H1 (cell line): Measurements from ENCODE around the gene RUBCN. TPM values are rescaled to one million over a fixed set of nuclear protein-coding genes. Genes with fewer than 3 reads are reported as not detected.

Experiments used
- CTCF ChIA-PET: fragments of 300-600 bp; sonication (Branson Sonifier 250); formaldehyde crosslinking; loops from one replicate; lab custom pipeline; 2021; ENCODE audit not compliant: partially characterized antibody; lab: Charles Lee
- POLR2A ChIA-PET: fragments of 300-600 bp; sonication (Branson Sonifier 250); formaldehyde crosslinking; loops from one replicate; lab custom pipeline; 2021; ENCODE audit warnings: inconsistent platforms; ENCODE audit not compliant: partially characterized antibody; lab: Charles Lee
- DNase-seq, 2 experiments: peaks; one replicate each; pipeline versions ENCODE4 v3.0.0 to v3.0.0-alpha.2; 2010 to 2022; ENCODE audit warnings: low spot score in 2 of 2, low read depth in 1 of 2, mixed read lengths in 1 of 2
- FAIRE-seq: peaks from 2 replicates; lab custom pipeline; 2011; peaks lifted over from hg19 to GRCh38; lab: Jason Lieb, UNC
- H2AFZ ChIP-seq: 2 replicates; pipeline ENCODE4 v1.8.1; 2012; ENCODE audit warnings: low read length, inconsistent platforms
- H2AK5ac ChIP-seq: 2 replicates; pipeline ENCODE4 v1.6.1; 2013; ENCODE audit warnings: low read depth, low read length
- H2BK120ac ChIP-seq: replicated peaks from 2 replicates; pipeline ENCODE3; 2013; ENCODE audit warnings: low read depth, low read length, inconsistent platforms
- H2BK12ac ChIP-seq: 2 replicates; pipeline ENCODE4 v1.6.1; 2013; ENCODE audit warnings: low read depth, low read length
- H2BK15ac ChIP-seq: 2 replicates; pipeline ENCODE4 v1.6.1; 2013; ENCODE audit warnings: low read length
- H2BK20ac ChIP-seq: 2 replicates; pipeline ENCODE4 v1.6.1; 2013; ENCODE audit warnings: low read length
- H2BK5ac ChIP-seq: 2 replicates; pipeline ENCODE4 v1.6.1; 2013; ENCODE audit warnings: low read depth, low read length
- H3K14ac ChIP-seq: 2 replicates; pipeline ENCODE4 v1.6.1; 2013; ENCODE audit warnings: inconsistent platforms; ENCODE audit not compliant: insufficient read length
- H3K18ac ChIP-seq: 2 replicates; pipeline ENCODE4 v1.6.1; 2013; ENCODE audit warnings: low read length; ENCODE audit errors: extremely low read depth
- H3K23ac ChIP-seq: 2 replicates; pipeline ENCODE4 v1.6.1; 2013; ENCODE audit warnings: inconsistent platforms; ENCODE audit not compliant: insufficient read length
- H3K23me2 ChIP-seq: 2 replicates; pipeline ENCODE4 v1.6.1; 2013; ENCODE audit warnings: low read depth, low read length
- H3K27ac ChIP-seq: 2 replicates; pipeline ENCODE4 v1.6.1; 2011; ENCODE audit warnings: low read depth, low read length, inconsistent platforms
- H3K27me3 ChIP-seq, 4 experiments: replicated peaks in 1 of 4; 1 replicate in 1 of 4; 2 replicates in 3 of 4; pipeline versions ENCODE4 v1.6.1 to v1.8.1; 2011 to 2013; ENCODE audit warnings: low read length in 3 of 4, mild to moderate bottlenecking in 3 of 4, inconsistent platforms in 2 of 4, mixed read lengths in 2 of 4, moderate library complexity in 1 of 4; ENCODE audit not compliant: control insufficient read depth in 3 of 4, insufficient read depth in 3 of 4; ENCODE audit errors: extremely low read depth in 1 of 4
- H3K36me3 ChIP-seq, 4 experiments: 2 replicates each; pipeline versions ENCODE4 v1.6.1 to v1.8.1; 2011 to 2013; ENCODE audit warnings: mild to moderate bottlenecking in 4 of 4, low read length in 3 of 4, moderate library complexity in 2 of 4, control low read depth in 1 of 4, inconsistent platforms in 1 of 4; ENCODE audit not compliant: insufficient read depth in 4 of 4, control insufficient read depth in 2 of 4
- H3K4ac ChIP-seq: replicated peaks from 2 replicates; pipeline ENCODE3; 2013; ENCODE audit warnings: low read length, low read depth, mixed read lengths, inconsistent platforms; ENCODE audit not compliant: insufficient read length
- H3K4me1 ChIP-seq, 4 experiments: replicated peaks in 1 of 4; 1 replicate in 1 of 4; 2 replicates in 3 of 4; pipeline versions ENCODE4 v1.6.1 to v1.8.1; 2011 to 2013; ENCODE audit warnings: low read length in 3 of 4, inconsistent platforms in 2 of 4, mixed read lengths in 1 of 4; ENCODE audit not compliant: insufficient read depth in 4 of 4, control insufficient read depth in 3 of 4
- H3K4me2 ChIP-seq, 2 experiments: 2 replicates each; pipeline versions ENCODE4 v1.6.1 to v1.8.1; 2011 to 2013; ENCODE audit warnings: low read depth in 2 of 2, low read length in 2 of 2, control low read depth in 1 of 2, inconsistent platforms in 1 of 2, mild to moderate bottlenecking in 1 of 2; ENCODE audit not compliant: insufficient read depth in 1 of 2
- H3K4me3 ChIP-seq, 4 experiments: fragments of 200-600, 300-600 bp in 1 of 4; sonication (generic), shearing (Covaris generic), sonication (Bioruptor Twin) in 1 of 4; 2 replicates each; pipeline versions ENCODE4 v1.5.1 to v1.8.1; 2011 to 2016; ENCODE audit warnings: low read length in 4 of 4, low read depth in 3 of 4, control low read depth in 2 of 4, inconsistent platforms in 2 of 4, mild to moderate bottlenecking in 2 of 4, mixed read lengths in 1 of 4, moderate library complexity in 1 of 4; ENCODE audit not compliant: insufficient read depth in 2 of 4; ENCODE audit errors: extremely low read depth in 1 of 4
- H3K56ac ChIP-seq: replicated peaks from 2 replicates; pipeline ENCODE3; 2013; ENCODE audit warnings: low read depth, mild to moderate bottlenecking, mixed read lengths, low read length, inconsistent platforms; ENCODE audit not compliant: insufficient read length
- H3K79me1 ChIP-seq: 2 replicates; pipeline ENCODE4 v1.6.1; 2013; ENCODE audit warnings: low read depth, low read length, control low read depth
- H3K79me2 ChIP-seq, 2 experiments: 2 replicates each; pipeline versions ENCODE4 v1.6.1 to v1.8.1; 2012 to 2013; ENCODE audit warnings: low read length in 2 of 2, mild to moderate bottlenecking in 2 of 2, inconsistent platforms in 1 of 2; ENCODE audit not compliant: insufficient read depth in 2 of 2, control insufficient read depth in 1 of 2
- H3K9ac ChIP-seq, 4 experiments: replicated peaks in 1 of 4; 1 replicate in 1 of 4; 2 replicates in 3 of 4; pipeline versions ENCODE4 v1.6.1 to v1.8.1; 2011 to 2013; ENCODE audit warnings: low read depth in 3 of 4, low read length in 3 of 4, control low read depth in 2 of 4, mild to moderate bottlenecking in 2 of 4, moderate library complexity in 2 of 4, inconsistent platforms in 1 of 4; ENCODE audit errors: extremely low read depth in 1 of 4
- H3K9me3 ChIP-seq, 2 experiments: 2 replicates each; pipeline versions ENCODE4 v1.6.1 to v1.8.1; 2012 to 2013; ENCODE audit warnings: mild to moderate bottlenecking in 2 of 2, moderate library complexity in 2 of 2, control low read depth in 1 of 2, inconsistent platforms in 1 of 2, low read depth in 1 of 2, low read length in 1 of 2, mixed read lengths in 1 of 2; ENCODE audit not compliant: insufficient read depth in 2 of 2
- H4K20me1 ChIP-seq, 2 experiments: replicated peaks in 1 of 2; 2 replicates each; pipeline versions ENCODE3 to v1.8.1; 2011 to 2013; ENCODE audit warnings: inconsistent platforms in 2 of 2, low read length in 2 of 2, mild to moderate bottlenecking in 1 of 2; ENCODE audit not compliant: insufficient read depth in 2 of 2, control insufficient read depth in 1 of 2
- H4K5ac ChIP-seq: 2 replicates; pipeline ENCODE4 v1.6.1; 2013; ENCODE audit warnings: low read length, low read depth, mixed read lengths, inconsistent platforms; ENCODE audit not compliant: insufficient read length
- H4K8ac ChIP-seq: 2 replicates; pipeline ENCODE4 v1.8.0; 2013; ENCODE audit warnings: mild to moderate bottlenecking, moderate library complexity, low read length, inconsistent platforms; ENCODE audit not compliant: insufficient read depth; ENCODE audit errors: extremely low read depth
- H4K91ac ChIP-seq: replicated peaks from 2 replicates; pipeline ENCODE3; 2013; ENCODE audit warnings: low read length, mixed read lengths, inconsistent platforms; ENCODE audit not compliant: insufficient read length
- CHD2 ChIP-seq: IDR thresholded peaks from 2 replicates; pipeline ENCODE4 v1.6.1; 2012; ENCODE audit warnings: low read length, improper control_type of control experiment
- RAD21 ChIP-seq, 2 experiments: IDR thresholded peaks in 1 of 2; conservative IDR thresholded peaks in 1 of 2; 2 replicates each; pipeline ENCODE4 v1.6.1; 2011; ENCODE audit warnings: low read depth in 2 of 2, low read length in 2 of 2, improper control_type of control experiment in 1 of 2, inconsistent platforms in 1 of 2, mild to moderate bottlenecking in 1 of 2, moderate library complexity in 1 of 2
- WGBS, 2 experiments: shearing (Covaris generic) in 1 of 2; methylation state at CpG; one replicate each; pipeline versions ENCODE4 v1.1.6 to v1.1.7; 2013 to 2015; ENCODE audit warnings: low lambda C conversion rate in 2 of 2, mixed read lengths in 2 of 2, inconsistent platforms in 1 of 2, low coverage in 1 of 2, missing lambda C conversion rate in 1 of 2; ENCODE audit not compliant: insufficient replicate concordance in 2 of 2, insufficient coverage in 1 of 2, insufficient read length in 1 of 2; ENCODE audit errors: extremely low coverage in 1 of 2, missing lambda C conversion rate in 1 of 2; 5-methylcytosine and 5-hydroxymethylcytosine counted together
- polyA plus RNA-seq, 7 experiments: library from polyadenylated mRNA; depleted of rRNA in 3 of 7; stranded (reverse) in 5 of 7; unstranded in 2 of 7; fragments of >200 nt in 5 of 7; fragments of 200-250 nt in 2 of 7; gene quantifications; 1 replicate in 5 of 7; 2 replicates in 1 of 7; 4 replicates in 1 of 7; pipeline versions ENCODE4 v1.2.1 to v1.2.3, GENCODE V29; 2011 to 2013; ENCODE audit warnings: missing spikeins in 2 of 7, mixed read lengths in 2 of 7
- total RNA-seq: library from RNA; stranded (reverse); fragmentation: NEBNext Ultra II Directional; extraction: Animal tissue kit (Norgen Biotek cat#: 25700); gene quantifications from 2 replicates; pipeline ENCODE4 v1.2.1, GENCODE V29; 2021
- TF ChIP-seq, protein P1 (sequence below), 3 experiments: IDR thresholded peaks; 1 replicate in 2 of 3; 2 replicates in 1 of 3; pipeline versions ENCODE4 v1.5.1 to v1.6.1; 2011; ENCODE audit warnings: low read length in 3 of 3, mild to moderate bottlenecking in 3 of 3, inconsistent platforms in 2 of 3, low read depth in 1 of 3, moderate library complexity in 1 of 3; ENCODE audit not compliant: insufficient read depth in 1 of 3; ENCODE audit errors: control extremely low read depth in 1 of 3
- TF ChIP-seq, protein P2 (sequence below): IDR thresholded peaks from 2 replicates; pipeline ENCODE4 v1.6.1; 2012; ENCODE audit warnings: inconsistent platforms

The RUBCN gene
- total and polyA plus RNA-seq, 2 of the 8 experiments (the other 6 are each of a cell fraction or from before 2014, with no cell fraction given): 9.3 to 21.9 TPM

GRCh38 chr3:197682713-197683112 lies 54.0 kb downstream of the RUBCN start:
- Histone ChIP-seq H3K56ac (no peak overlapping the region), H2AK5ac (no peak overlapping the region), H2BK120ac (no peak overlapping the region), H2BK20ac (no peak overlapping the region), H2BK5ac (no peak overlapping the region), H3K4me2 (no peak overlapping the region), H3K4ac (no peak overlapping the region), H2AFZ (no peak overlapping the region), H3K79me1 (0 out of 2 replicates have a peak, but pooled peaks cover 3% of the 10 kb centered on the region), H3K4me1 (no peaks in the 10 kb centered on the region; a peak in 1 of 7 replicates), H3K14ac (no peak overlapping the region), H4K8ac (no peak overlapping the region), H3K23me2 (no peaks in the 10 kb centered on the region), H3K18ac (no peak overlapping the region), H3K23ac (no peak overlapping the region), H3K4me3 (no peak overlapping the region), H4K91ac (no peak overlapping the region), H3K9ac (no peak overlapping the region), H2BK12ac (no peak overlapping the region), H4K20me1 (peaks cover 0 to 3% of the 10 kb centered on the region in 2 experiments), H3K79me2 (no peaks in the 10 kb centered on the region), H3K36me3 (peaks cover 0 to 24% (median 8%) of the 10 kb centered on the region in 4 experiments; a peak in 6 of 8 replicates), H2BK15ac (no peak overlapping the region), H4K5ac (no peak overlapping the region), H3K27me3 (no peaks in the 10 kb centered on the region), H3K9me3 (peaks cover 4 to 8% of the 10 kb centered on the region in 2 experiments; a peak in 2 of 4 replicates), H3K27ac (no peak overlapping the region)
- CTCF ChIA-PET: interaction anchor here (0.6 to 2.4 kb wide), 8 partner anchors 8 to 180 kb away, joined by 3 to 12 read pairs (median 3); no protein-coding TSS in a partner anchor
- FAIRE-seq: no peak
- no peak for TF ChIP-seq CHD2
- TF ChIP-seq, protein P1, sequence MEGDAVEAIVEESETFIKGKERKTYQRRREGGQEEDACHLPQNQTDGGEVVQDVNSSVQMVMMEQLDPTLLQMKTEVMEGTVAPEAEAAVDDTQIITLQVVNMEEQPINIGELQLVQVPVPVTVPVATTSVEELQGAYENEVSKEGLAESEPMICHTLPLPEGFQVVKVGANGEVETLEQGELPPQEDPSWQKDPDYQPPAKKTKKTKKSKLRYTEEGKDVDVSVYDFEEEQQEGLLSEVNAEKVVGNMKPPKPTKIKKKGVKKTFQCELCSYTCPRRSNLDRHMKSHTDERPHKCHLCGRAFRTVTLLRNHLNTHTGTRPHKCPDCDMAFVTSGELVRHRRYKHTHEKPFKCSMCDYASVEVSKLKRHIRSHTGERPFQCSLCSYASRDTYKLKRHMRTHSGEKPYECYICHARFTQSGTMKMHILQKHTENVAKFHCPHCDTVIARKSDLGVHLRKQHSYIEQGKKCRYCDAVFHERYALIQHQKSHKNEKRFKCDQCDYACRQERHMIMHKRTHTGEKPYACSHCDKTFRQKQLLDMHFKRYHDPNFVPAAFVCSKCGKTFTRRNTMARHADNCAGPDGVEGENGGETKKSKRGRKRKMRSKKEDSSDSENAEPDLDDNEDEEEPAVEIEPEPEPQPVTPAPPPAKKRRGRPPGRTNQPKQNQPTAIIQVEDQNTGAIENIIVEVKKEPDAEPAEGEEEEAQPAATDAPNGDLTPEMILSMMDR (IDR thresholded peaks at IDR 0.05; ENCODE audit: control extremely low read depth in 1 of 3, insufficient read depth in 1 of 3, low read depth in 1 of 3, low read length in 3 of 3): peak; percentile 2 to 12 (median 10); a peak in 2 of 4 replicates
- TF ChIP-seq, protein P2, sequence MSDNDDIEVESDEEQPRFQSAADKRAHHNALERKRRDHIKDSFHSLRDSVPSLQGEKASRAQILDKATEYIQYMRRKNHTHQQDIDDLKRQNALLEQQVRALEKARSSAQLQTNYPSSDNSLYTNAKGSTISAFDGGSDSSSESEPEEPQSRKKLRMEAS: no peak
- peak; percentile 54 to 55 for TF ChIP-seq RAD21 (IDR thresholded peaks at IDR 0.05 in 1 of 2, conservative IDR thresholded peaks at IDR 0.05 in 1 of 2; ENCODE audit: low read depth in 2 of 2, low read length in 2 of 2)
- POLR2A ChIA-PET: no interaction called here
- no peak for DNase-seq
- 94% methylated on average over 15 of the region's 15 CpGs; no CpG with 5 or more reads in 1 of the 2 experiments for WGBS, 2 experiments
